Keratinocyte (primary cell): Measurements from ENCODE around the gene MMUT. TPM values are rescaled to one million over a fixed set of nuclear protein-coding genes. Genes with fewer than 3 reads are reported as not detected.

Experiments
- DNase-seq: peaks from one replicate; pipeline ENCODE4 v3.0.0-alpha.2; 2011; ENCODE audit warnings: low read depth, missing footprints, low spot score
- FAIRE-seq: peaks from 2 replicates; lab custom pipeline; 2011; peaks lifted over from hg19 to GRCh38; lab: Jason Lieb, UNC
- H2AFZ ChIP-seq: 2 replicates; pipeline ENCODE4 v1.6.0; 2012; ENCODE audit warnings: low read length, control low read depth, inconsistent platforms; ENCODE audit not compliant: control insufficient read depth
- H3K27ac ChIP-seq: 2 replicates; pipeline ENCODE4 v1.5.1; 2011; ENCODE audit warnings: low read length; ENCODE audit not compliant: control insufficient read depth, insufficient read depth
- H3K27me3 ChIP-seq: 3 replicates; pipeline ENCODE4 v1.6.0; 2011; ENCODE audit warnings: low read length; ENCODE audit not compliant: control insufficient read depth, insufficient read depth; ENCODE audit errors: extremely low read depth
- H3K36me3 ChIP-seq, 2 experiments: 2 replicates in 1 of 2; 3 replicates in 1 of 2; pipeline ENCODE4 v1.5.1; 2011; ENCODE audit warnings: low read length in 2 of 2, mild to moderate bottlenecking in 1 of 2; ENCODE audit not compliant: control insufficient read depth in 2 of 2, insufficient read depth in 2 of 2; ENCODE audit errors: extremely low read depth in 1 of 2
- H3K4me1 ChIP-seq: 3 replicates; pipeline ENCODE4 v1.5.1; 2011; ENCODE audit warnings: low read length; ENCODE audit not compliant: control insufficient read depth, insufficient read depth; ENCODE audit errors: extremely low read depth
- H3K4me2 ChIP-seq: 3 replicates; pipeline ENCODE4 v1.6.0; 2011; ENCODE audit warnings: low read depth, low read length; ENCODE audit not compliant: control insufficient read depth, insufficient read depth; ENCODE audit errors: extremely low read depth
- H3K4me3 ChIP-seq, 3 experiments: fragments of 200-600 bp in 1 of 3; sonication (generic) in 1 of 3; 2 replicates in 2 of 3; 3 replicates in 1 of 3; pipeline ENCODE4 v1.5.1; 2011 to 2016; ENCODE audit warnings: low read length in 3 of 3, mild to moderate bottlenecking in 3 of 3, control low read depth in 2 of 3, inconsistent platforms in 1 of 3, low read depth in 1 of 3, mixed read lengths in 1 of 3, mixed run types in 1 of 3, moderate library complexity in 1 of 3; ENCODE audit not compliant: control insufficient read depth in 2 of 3, insufficient read depth in 2 of 3; ENCODE audit errors: extremely low read depth in 1 of 3
- H3K79me2 ChIP-seq: 2 replicates; pipeline ENCODE4 v1.6.0; 2012; ENCODE audit warnings: low read length; ENCODE audit not compliant: control insufficient read depth, insufficient read depth
- H3K9ac ChIP-seq: 3 replicates; pipeline ENCODE4 v1.6.0; 2011; ENCODE audit warnings: low read length; ENCODE audit not compliant: control insufficient read depth, insufficient read depth; ENCODE audit errors: extremely low read depth
- H3K9me1 ChIP-seq: 3 replicates; pipeline ENCODE4 v1.6.0; 2011; ENCODE audit warnings: low read length; ENCODE audit not compliant: control insufficient read depth, insufficient read depth; ENCODE audit errors: extremely low read depth
- H3K9me3 ChIP-seq: 2 replicates; pipeline ENCODE4 v1.5.1; 2012; ENCODE audit warnings: low read depth, low read length; ENCODE audit not compliant: control insufficient read depth
- H4K20me1 ChIP-seq: 3 replicates; pipeline ENCODE4 v1.6.0; 2011; ENCODE audit warnings: low read length; ENCODE audit not compliant: control insufficient read depth, insufficient read depth; ENCODE audit errors: extremely low read depth
- EZH2 ChIP-seq: IDR thresholded peaks from one replicate; pipeline ENCODE4 v1.6.1; 2012; ENCODE audit warnings: inconsistent platforms, mild to moderate bottlenecking, low read length, moderate library complexity
- dilution Hi-C: fragments of 300-500 bp; cut with MboI; formaldehyde crosslinking; loops from one replicate; pipeline ENCODE4 v1.7.0; 2020; ENCODE audit warnings: low sequenced_read_pairs; ENCODE audit not compliant: extremely low pct_ligation_motif_present
- polyA plus RNA-seq, 5 experiments: library from polyadenylated mRNA; depleted of rRNA in 3 of 5; stranded (reverse) in 3 of 5; stranded (forward) in 1 of 5; unstranded in 1 of 5; fragments of >200 nt; gene quantifications; 1 replicate in 1 of 5; 2 replicates in 3 of 5; 3 replicates in 1 of 5; pipeline versions ENCODE4 v1.2.1 to v1.2.3, GENCODE V29; 2011 to 2012; ENCODE audit warnings: missing spikeins in 2 of 5, low read depth in 1 of 5, low replicate concordance in 1 of 5
- TF ChIP-seq, protein P1 (sequence below), 3 experiments: IDR thresholded peaks in 1 of 3; conservative IDR thresholded peaks in 1 of 3; optimal IDR thresholded peaks in 1 of 3; 2 replicates in 2 of 3; 3 replicates in 1 of 3; pipeline versions ENCODE3 to v1.5.1; 2011; ENCODE audit warnings: low read length in 3 of 3, mild to moderate bottlenecking in 3 of 3, moderate library complexity in 2 of 3, control low read depth in 1 of 3, inconsistent platforms in 1 of 3; ENCODE audit not compliant: insufficient read depth in 2 of 3; ENCODE audit errors: extremely low read depth in 1 of 3

MMUT gene
- polyA plus RNA-seq, 1 donor (not counting 4 experiments of a cell fraction or from before 2014, with no cell fraction given): 16.5 TPM

DNA sequence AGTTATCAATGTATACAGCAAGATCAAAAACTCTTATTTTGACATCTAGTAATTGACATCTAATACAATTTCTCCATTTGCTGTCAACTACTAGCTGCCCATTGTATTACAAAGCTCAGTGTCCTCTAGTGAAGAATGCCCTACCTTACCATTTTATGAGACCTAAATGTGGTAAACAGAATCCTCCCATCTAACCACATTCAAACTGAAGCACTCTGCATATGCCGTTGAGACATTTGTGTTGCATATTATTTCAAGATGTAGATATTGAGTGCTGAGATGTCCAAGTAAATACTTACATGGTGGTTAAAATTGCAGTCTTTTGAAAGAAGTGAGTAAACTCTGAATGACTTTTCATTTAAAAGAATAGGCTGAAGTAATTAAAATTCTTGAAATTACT, 36.1 kb upstream of the MMUT start:
- no peak overlapping the region for H3K4me2 ChIP-seq
- H3K4me1 ChIP-seq: peaks cover under 1% of the 10 kb centered on the region
- DNase-seq (no peak), FAIRE-seq (no peak)
- no peaks in the 10 kb centered on the region for H3K27me3 ChIP-seq
- no peaks in the 10 kb centered on the region for H3K36me3 ChIP-seq
- dilution Hi-C loops: no loop called here
- no peaks in the 10 kb centered on the region for H4K20me1 ChIP-seq
- no peak overlapping the region for H3K4me3 ChIP-seq
- no peaks in the 10 kb centered on the region for H3K9me1 ChIP-seq
- H3K9me3 ChIP-seq: no peaks in the 10 kb centered on the region
- H3K79me2 ChIP-seq: no peaks in the 10 kb centered on the region
- TF ChIP-seq EZH2: no peak
- TF ChIP-seq, protein P1, sequence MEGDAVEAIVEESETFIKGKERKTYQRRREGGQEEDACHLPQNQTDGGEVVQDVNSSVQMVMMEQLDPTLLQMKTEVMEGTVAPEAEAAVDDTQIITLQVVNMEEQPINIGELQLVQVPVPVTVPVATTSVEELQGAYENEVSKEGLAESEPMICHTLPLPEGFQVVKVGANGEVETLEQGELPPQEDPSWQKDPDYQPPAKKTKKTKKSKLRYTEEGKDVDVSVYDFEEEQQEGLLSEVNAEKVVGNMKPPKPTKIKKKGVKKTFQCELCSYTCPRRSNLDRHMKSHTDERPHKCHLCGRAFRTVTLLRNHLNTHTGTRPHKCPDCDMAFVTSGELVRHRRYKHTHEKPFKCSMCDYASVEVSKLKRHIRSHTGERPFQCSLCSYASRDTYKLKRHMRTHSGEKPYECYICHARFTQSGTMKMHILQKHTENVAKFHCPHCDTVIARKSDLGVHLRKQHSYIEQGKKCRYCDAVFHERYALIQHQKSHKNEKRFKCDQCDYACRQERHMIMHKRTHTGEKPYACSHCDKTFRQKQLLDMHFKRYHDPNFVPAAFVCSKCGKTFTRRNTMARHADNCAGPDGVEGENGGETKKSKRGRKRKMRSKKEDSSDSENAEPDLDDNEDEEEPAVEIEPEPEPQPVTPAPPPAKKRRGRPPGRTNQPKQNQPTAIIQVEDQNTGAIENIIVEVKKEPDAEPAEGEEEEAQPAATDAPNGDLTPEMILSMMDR (optimal IDR thresholded peaks at IDR 0.05 in 1 of 3, IDR thresholded peaks at IDR 0.05 in 1 of 3, conservative IDR thresholded peaks at IDR 0.05 in 1 of 3; ENCODE audit: extremely low read depth in 1 of 3, insufficient read depth in 2 of 3, low read length in 3 of 3): no peak
- H2AFZ ChIP-seq: no peak overlapping the region
- H3K27ac ChIP-seq: no peak overlapping the region
- H3K9ac ChIP-seq: no peak overlapping the region

DNA sequence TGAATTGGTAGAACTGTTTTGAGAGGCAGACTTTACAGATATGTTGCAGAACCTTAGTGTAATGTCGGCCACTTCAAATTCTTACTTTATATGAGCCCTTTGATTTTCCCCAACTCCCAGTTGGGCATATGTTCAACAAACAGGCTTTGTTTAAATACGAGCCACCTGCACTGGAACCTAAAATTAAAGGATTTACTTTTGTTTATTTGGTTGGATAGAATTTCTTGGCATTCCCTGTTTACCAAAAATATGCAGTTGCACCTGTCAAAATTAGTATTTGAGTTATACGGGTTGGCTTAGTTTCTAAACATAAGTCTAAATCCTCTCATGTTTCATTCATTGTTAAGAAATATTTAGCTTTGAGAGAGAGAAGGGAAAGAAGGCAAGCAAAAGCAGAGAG, 34.3 kb upstream of the MMUT start:
- Histone ChIP-seq H3K27me3 (no peaks in the 10 kb centered on the region), H4K20me1 (no peaks in the 10 kb centered on the region), H3K27ac (no peak overlapping the region), H3K79me2 (no peaks in the 10 kb centered on the region), H2AFZ (no peak overlapping the region), H3K4me2 (no peak overlapping the region), H3K36me3 (no peaks in the 10 kb centered on the region), H3K4me3 (no peak overlapping the region), H3K9me3 (no peaks in the 10 kb centered on the region), H3K9ac (no peak overlapping the region), H3K9me1 (no peaks in the 10 kb centered on the region), H3K4me1 (no peaks in the 10 kb centered on the region)
- TF ChIP-seq, protein P1 (optimal IDR thresholded peaks at IDR 0.05 in 1 of 3, IDR thresholded peaks at IDR 0.05 in 1 of 3, conservative IDR thresholded peaks at IDR 0.05 in 1 of 3; ENCODE audit: extremely low read depth in 1 of 3, insufficient read depth in 2 of 3, low read length in 3 of 3): no peak
- no peak for TF ChIP-seq EZH2
- DNase-seq (no peak), FAIRE-seq (no peak)
- dilution Hi-C loops: no loop called here
